HG03045 (cell line): Measurements from ENCODE around the gene DSG3.

Experiments
- ATAC-seq: cut with Tn5 transposase; IDR thresholded peaks from one replicate; pipeline ENCODE4 v1.9.1; 2021; ENCODE audit warnings: mild to moderate bottlenecking, moderate library complexity; ENCODE audit not compliant: unreplicated experiment

The DSG3 gene

DNA sequence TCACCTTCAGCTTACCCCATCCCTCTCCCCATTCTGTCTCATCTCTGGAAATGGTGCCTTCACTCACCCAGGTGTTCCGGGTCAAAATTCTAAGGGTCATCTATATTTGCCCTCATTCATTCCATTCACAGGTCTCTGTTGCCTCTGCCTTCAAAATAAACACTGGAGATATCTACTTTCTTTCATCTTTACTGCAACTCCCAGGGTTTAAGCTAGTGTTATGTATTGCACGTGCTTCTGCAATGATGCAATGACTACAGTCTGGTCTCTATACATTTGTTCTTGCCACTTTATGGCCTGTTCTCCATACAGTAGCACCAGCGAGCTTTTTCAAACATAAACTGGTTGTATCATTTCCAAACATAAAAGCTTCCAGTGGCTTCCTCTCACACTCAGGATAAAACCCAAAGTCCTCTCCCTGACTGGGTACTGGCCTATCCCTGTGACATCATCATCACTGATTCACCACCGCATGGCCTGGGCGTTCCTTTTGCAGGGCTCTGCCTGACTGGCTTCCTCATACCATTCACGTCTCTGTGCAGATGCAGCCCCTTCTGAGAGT, 64.7 kb downstream of the DSG3 start:
- ATAC-seq, result no peak

DNA sequence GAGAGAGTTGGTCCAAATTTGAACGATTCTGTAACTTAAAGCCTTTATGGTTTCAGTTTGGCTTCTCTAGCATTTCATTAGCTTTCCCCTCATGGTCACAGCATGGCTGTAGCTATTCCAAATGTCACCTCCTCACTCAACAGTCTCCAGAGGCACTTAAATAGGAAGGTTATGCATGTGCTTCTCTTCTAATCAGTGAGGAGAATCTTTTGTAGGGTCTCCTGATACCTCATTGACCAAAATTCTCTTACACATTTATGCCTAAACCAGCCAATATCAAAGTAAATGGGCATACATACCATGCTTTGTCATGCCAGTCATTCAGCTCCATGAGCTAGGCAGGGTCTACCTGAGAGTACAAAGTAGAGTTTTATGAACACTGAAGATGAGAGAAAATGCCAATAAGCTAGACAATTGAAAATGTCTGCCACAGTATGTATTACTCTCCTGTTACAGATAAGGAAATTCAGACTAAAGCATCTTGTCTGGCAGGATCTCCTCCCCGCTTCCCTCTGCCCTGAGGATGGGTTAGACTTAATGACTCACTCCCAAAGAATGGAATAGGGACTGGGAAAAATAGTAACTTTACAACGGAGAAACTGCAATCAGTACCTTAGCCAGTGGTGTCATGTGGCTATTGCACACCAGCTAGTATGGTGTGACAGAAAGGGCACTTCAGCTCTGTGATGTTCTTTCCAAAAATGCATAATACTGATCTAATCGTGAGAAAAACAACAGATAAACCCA, 65.8 kb downstream of the DSG3 start:
- ATAC-seq, result no peak

DNA sequence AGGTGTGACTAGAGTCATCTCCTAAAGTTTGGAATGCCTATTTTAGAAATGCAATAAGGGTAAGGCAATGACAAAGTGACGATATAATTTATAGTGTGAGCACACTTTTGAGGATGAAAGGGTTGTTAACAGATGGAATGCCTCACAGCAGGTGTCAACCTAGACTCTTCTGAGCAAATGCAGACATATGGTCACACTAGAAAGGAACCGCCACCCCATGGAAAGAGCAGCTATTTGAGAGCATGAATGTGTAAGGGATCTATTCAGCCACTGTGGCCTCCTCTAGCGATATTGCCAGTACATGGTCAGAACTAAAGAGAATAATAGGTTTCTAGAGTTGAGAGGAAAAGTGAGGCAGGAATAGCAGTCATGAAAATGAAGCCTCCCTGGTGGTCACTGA, 68.9 kb downstream of the DSG3 start:
- ATAC-seq, result no peak

DNA sequence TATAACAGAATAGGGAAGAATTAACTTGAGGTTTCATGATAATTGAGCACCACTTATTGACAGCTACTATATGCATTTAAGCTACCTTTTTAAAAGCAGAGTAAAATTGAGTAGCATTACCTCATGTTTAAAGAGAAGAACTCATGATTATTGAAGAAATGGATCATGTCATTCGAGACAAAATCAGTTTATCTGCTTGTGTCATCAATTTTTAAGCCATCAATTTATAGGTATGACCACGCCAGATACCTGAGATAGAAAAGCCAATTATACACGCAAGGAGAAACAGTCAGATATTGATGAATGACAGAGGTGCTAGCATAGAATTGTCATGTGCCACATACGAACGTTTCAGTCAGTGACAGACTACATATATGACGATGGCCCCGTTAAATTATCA, 78.8 kb downstream of the DSG3 start:
- no peak for ATAC-seq
